DND-41 (cell line): ENCODE measurements around the gene CLTB.

ENCODE experiments used
- ATAC-seq: fragments of 200-7000 bp; cut with Tn5 transposase; 3 replicates; pipeline ENCODE4 v1.9.1; 2021; ENCODE audit warnings: low read depth; ENCODE audit not compliant: insufficient read depth
- DNase-seq: peaks from one replicate; pipeline ENCODE4 v3.0.0-alpha.2; 2020
- H2AFZ ChIP-seq: 2 replicates; pipeline ENCODE4 v1.6.0; 2012; ENCODE audit warnings: low read depth, low read length
- H3K27ac ChIP-seq: 2 replicates; pipeline ENCODE4 v1.5.1; 2012; ENCODE audit warnings: low read length, inconsistent platforms
- H3K27me3 ChIP-seq: fragments of 200-600 bp; sonication (generic); 2 replicates; pipeline ENCODE4 v1.6.0; 2012; ENCODE audit warnings: low read length, mild to moderate bottlenecking, inconsistent platforms; ENCODE audit not compliant: insufficient read depth, poor library complexity
- H3K36me3 ChIP-seq: 2 replicates; pipeline ENCODE4 v1.5.1; 2012; ENCODE audit warnings: low read length, inconsistent platforms; ENCODE audit not compliant: insufficient read depth
- H3K4me1 ChIP-seq: 2 replicates; pipeline ENCODE4 v1.5.1; 2012; ENCODE audit warnings: mild to moderate bottlenecking, low read length; ENCODE audit not compliant: insufficient read depth
- H3K4me2 ChIP-seq: 2 replicates; pipeline ENCODE4 v1.6.0; 2012; ENCODE audit warnings: mild to moderate bottlenecking, moderate library complexity, low read length, inconsistent platforms; ENCODE audit not compliant: insufficient read depth
- H3K4me3 ChIP-seq, 2 experiments: fragments of 200-600 bp in 1 of 2; shearing (Covaris generic) in 1 of 2; 2 replicates each; pipeline ENCODE4 v1.5.1; 2012 to 2016; ENCODE audit warnings: inconsistent platforms in 2 of 2, low read length in 2 of 2, mild to moderate bottlenecking in 2 of 2, low read depth in 1 of 2, moderate library complexity in 1 of 2
- H3K79me2 ChIP-seq: 2 replicates; pipeline ENCODE4 v1.6.0; 2012; ENCODE audit warnings: low read length, inconsistent platforms; ENCODE audit not compliant: insufficient read depth
- H3K9ac ChIP-seq: 2 replicates; pipeline ENCODE4 v1.6.0; 2012; ENCODE audit warnings: low read depth, mild to moderate bottlenecking, inconsistent platforms, low read length, moderate library complexity
- H3K9me3 ChIP-seq: 2 replicates; pipeline ENCODE4 v1.5.1; 2012; ENCODE audit warnings: low read length, moderate library complexity, mild to moderate bottlenecking, inconsistent platforms; ENCODE audit not compliant: insufficient read depth, severe bottlenecking
- H4K20me1 ChIP-seq: 2 replicates; pipeline ENCODE4 v1.6.0; 2012; ENCODE audit warnings: low read length; ENCODE audit not compliant: insufficient read depth
- EZH2 ChIP-seq: IDR thresholded peaks from 3 replicates; pipeline ENCODE4 v1.6.1; 2012; ENCODE audit warnings: borderline replicate concordance, low read depth, mild to moderate bottlenecking, moderate library complexity, low read length, inconsistent platforms; ENCODE audit not compliant: severe bottlenecking
- TF ChIP-seq, protein P1 (sequence below): IDR thresholded peaks from 2 replicates; pipeline ENCODE4 v1.5.1; 2012; ENCODE audit warnings: borderline replicate concordance, low read length, moderate library complexity, mild to moderate bottlenecking; ENCODE audit not compliant: poor library complexity, severe bottlenecking; ENCODE audit errors: extremely low read depth

The CLTB gene

DNA sequence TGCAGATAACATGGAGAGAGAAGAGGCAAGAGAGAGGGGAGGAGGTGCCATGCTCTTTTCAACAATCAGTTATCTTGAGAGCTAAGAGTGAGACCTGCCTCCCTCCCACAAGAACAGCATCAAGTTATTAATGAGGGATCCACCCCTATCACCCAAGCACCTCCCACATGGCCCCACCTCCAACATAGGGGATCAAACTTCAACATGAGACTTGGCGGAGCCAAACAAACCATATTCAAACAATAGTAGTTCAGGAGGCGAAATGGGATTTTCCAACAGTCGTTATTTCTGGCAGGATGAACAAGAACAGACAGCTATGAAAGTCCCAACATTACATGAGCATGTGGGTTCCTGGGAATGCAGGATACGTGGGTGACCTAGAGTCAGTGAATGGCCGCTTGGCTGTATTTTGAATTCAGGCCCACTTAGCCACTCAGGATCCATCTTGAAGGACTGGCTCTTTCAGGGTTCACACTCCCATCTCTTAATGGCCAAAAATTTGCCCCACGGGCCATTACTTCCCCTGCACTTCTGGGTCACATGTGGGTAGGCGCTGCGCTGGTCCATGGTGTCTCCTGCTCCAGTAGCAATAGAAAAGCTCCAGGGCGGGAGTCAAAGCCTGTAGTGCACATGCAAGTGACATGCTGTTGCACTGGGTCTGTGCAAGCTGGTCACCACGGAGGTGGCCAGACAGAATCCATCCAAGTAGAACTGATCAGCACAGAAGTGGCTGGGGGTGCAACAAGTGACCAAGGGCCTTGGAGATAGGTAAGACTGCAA is 24.8 kb upstream of the CLTB start:
- no peak overlapping the region for H3K4me2 ChIP-seq
- no peak overlapping the region for H3K27ac ChIP-seq
- no peaks in the 10 kb centered on the region for H3K27me3 ChIP-seq
- no peak overlapping the region for H3K4me3 ChIP-seq
- no peak overlapping the region for H3K9ac ChIP-seq
- H3K9me3 ChIP-seq = no peaks in the 10 kb centered on the region
- H3K36me3 ChIP-seq = no peaks in the 10 kb centered on the region
- H3K4me1 ChIP-seq = peaks cover 18% of the 10 kb centered on the region
- TF ChIP-seq EZH2 = no peak
- TF ChIP-seq, protein P1, sequence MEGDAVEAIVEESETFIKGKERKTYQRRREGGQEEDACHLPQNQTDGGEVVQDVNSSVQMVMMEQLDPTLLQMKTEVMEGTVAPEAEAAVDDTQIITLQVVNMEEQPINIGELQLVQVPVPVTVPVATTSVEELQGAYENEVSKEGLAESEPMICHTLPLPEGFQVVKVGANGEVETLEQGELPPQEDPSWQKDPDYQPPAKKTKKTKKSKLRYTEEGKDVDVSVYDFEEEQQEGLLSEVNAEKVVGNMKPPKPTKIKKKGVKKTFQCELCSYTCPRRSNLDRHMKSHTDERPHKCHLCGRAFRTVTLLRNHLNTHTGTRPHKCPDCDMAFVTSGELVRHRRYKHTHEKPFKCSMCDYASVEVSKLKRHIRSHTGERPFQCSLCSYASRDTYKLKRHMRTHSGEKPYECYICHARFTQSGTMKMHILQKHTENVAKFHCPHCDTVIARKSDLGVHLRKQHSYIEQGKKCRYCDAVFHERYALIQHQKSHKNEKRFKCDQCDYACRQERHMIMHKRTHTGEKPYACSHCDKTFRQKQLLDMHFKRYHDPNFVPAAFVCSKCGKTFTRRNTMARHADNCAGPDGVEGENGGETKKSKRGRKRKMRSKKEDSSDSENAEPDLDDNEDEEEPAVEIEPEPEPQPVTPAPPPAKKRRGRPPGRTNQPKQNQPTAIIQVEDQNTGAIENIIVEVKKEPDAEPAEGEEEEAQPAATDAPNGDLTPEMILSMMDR = no peak
- ATAC-seq (no peak), DNase-seq (no peak)
- no peaks in the 10 kb centered on the region for H4K20me1 ChIP-seq
- no peak overlapping the region for H2AFZ ChIP-seq
- H3K79me2 ChIP-seq = no peaks in the 10 kb centered on the region

DNA sequence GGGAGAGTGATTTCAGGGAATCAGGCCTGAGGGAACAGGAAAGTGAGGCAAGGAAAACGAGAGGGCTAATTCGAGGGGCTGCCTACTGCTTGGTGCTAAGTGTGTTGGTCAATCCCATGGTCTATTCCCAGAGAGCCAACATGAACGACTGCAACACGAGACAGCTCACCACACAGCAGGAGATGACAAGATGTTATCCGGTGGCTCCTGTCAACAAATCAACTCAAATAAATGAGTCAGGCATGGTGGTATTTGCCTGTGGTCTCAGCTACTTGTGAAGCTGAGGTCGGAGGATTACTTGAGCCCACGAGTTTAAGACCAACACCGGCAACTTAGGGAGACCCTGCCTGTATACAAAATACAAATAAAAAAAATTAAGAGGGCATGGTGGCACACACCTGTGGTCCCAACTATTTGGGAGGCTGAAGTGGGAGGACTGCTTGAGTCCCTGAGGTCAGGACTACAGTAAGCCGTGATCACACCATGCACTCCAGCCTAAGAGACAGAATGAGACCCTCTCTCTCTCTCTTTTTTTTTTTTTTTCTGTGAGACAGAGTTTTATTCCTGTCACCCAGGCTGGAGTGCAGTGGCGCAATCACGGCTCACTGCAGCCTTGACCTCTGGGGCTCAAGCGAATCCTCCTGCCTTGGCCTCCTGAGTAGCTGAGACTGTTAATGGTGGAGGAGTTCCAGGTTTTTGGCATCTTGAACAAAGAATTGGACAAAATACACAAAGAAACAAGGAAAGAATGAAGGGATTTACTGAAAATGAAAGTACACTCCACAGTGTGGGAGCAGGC is 22.8 kb upstream of the CLTB start:
- Histone ChIP-seq H2AFZ (no peak overlapping the region), H3K4me1 (peaks cover 24% of the 10 kb centered on the region), H3K27me3 (no peaks in the 10 kb centered on the region), H3K79me2 (no peaks in the 10 kb centered on the region), H3K9me3 (no peaks in the 10 kb centered on the region), H3K36me3 (no peaks in the 10 kb centered on the region), H3K9ac (no peak overlapping the region), H4K20me1 (no peaks in the 10 kb centered on the region), H3K4me3 (no peak overlapping the region), H3K27ac (no peak overlapping the region), H3K4me2 (no peak overlapping the region)
- DNase-seq (no peak), ATAC-seq (no peak)
- no peak for TF ChIP-seq EZH2
- TF ChIP-seq, protein P1 = no peak

DNA sequence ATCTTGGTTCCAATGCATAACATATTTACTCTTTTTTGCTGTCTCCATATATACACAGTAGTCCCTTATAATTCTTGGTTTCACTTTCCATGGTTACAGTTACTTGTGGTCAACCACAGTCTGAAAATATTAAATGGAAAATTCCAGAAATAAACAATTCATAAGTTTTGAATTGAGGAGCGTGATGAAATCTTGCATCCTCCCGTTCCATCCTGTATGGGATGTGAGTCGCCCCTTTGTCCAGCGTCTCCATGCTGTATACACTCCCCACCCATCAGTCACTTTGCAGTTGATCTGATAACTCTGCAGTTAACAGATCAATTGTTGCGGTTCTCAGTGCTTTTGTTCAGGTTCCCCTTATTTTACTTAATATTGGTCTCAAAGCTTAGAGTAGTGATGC is 20.3 kb upstream of the CLTB start:
- Histone ChIP-seq H3K9ac (peak overlapping the region; percentile 41), H4K20me1 (no peaks in the 10 kb centered on the region), H3K4me1 (peaks cover 24% of the 10 kb centered on the region), H3K27me3 (no peaks in the 10 kb centered on the region), H3K4me2 (peak overlapping the region; percentile 60), H3K9me3 (peaks cover 7% of the 10 kb centered on the region), H3K4me3 (peak overlapping the region in 1 of 2 experiments; percentile 47; a peak in 2 of 4 replicates), H3K27ac (peak overlapping the region; percentile 80), H2AFZ (peak overlapping the region; percentile 64), H3K79me2 (no peaks in the 10 kb centered on the region), H3K36me3 (no peaks in the 10 kb centered on the region)
- DNase-seq (peak; percentile 48), ATAC-seq (peak; percentile 83)
- TF ChIP-seq, protein P1 = no peak
- no peak for TF ChIP-seq EZH2
